Transverse colon (tissue), 3 donors: Measurements from ENCODE around the gene TMEM132D.

Source experiments
- CTCF ChIP-seq, 5 experiments: fragments of 200-600 bp in 3 of 5; fragments of 450-650 bp in 2 of 5; sonication (generic) in 3 of 5; IDR thresholded peaks; 1 replicate in 2 of 5; 2 replicates in 3 of 5; pipeline ENCODE4 v1.5.1; 2016 to 2017; ENCODE audit warnings: antibody characterized with exemption in 5 of 5, inconsistent platforms in 3 of 5, mild to moderate bottlenecking in 2 of 5, moderate library complexity in 1 of 5
- POLR2A ChIP-seq: fragments of 450-650 bp; IDR thresholded peaks from one replicate; pipeline ENCODE4 v1.6.1; 2016; ENCODE audit warnings: antibody characterized with exemption, mild to moderate bottlenecking, moderate library complexity

DNA sequence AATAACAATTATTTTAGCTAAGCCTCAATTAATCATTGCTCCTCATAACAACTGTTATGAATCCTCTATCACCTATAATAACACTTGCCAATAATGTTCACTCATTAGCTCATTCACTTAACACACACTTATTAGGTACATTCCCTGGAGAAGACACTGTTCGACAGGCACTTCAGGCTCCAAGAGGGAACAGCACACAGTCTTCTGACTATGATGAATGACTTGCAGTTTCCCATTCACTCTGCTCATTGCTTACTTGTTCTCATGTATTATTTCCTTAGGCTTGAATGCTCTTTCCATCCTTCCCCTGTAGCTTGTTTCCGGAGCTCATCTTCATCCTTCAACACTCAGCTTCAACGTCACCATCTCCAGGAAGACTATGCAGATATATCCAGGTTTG lies 437.3 kb downstream of the TMEM132D start:
- TF ChIP-seq CTCF (IDR thresholded peaks at IDR 0.05) (no peak), POLR2A (no peak)
